ENCODE results near the gene SMPDL3A. TPM values are rescaled to one million over a fixed set of nuclear protein-coding genes. Genes with fewer than 3 reads are reported as not detected.

SMPDL3A gene
- total and polyA plus RNA-seq, 2 experiments from 2014 or later: 115 to 126 TPM

- H3K9me2 ChIP-seq (replicated peaks; ENCODE audit: insufficient read depth): no peaks in the 10 kb centered on the region
- H4K20me1 ChIP-seq (ENCODE audit: insufficient read depth, poor library complexity, severe bottlenecking): no peaks in the 10 kb centered on the region
- no peak overlapping the region for H2AFZ ChIP-seq
- H3K4me3 ChIP-seq: no peak overlapping the region
- H3K27me3 ChIP-seq: no peaks in the 10 kb centered on the region
- H3K4me2 ChIP-seq: peak overlapping the region; percentile 14
- 52% methylated on average over 5 of the region's 5 CpGs for WGBS (ENCODE audit: low lambda C conversion rate, missing lambda C conversion rate)
- H3K36me3 ChIP-seq (replicated peaks; ENCODE audit: insufficient read depth, low read depth): no peaks in the 10 kb centered on the region
- peaks cover 53% of the 10 kb centered on the region for H3K4me1 ChIP-seq (ENCODE audit: insufficient read depth)
- peak overlapping the region; percentile 75 for H3K27ac ChIP-seq
- peak; percentile 47 for DNase-seq (ENCODE audit: low spot score)
- peaks cover 28% of the 10 kb centered on the region for H3K79me2 ChIP-seq
- TF ChIP-seq EZH2 (IDR thresholded peaks at IDR 0.05; ENCODE audit: borderline replicate concordance): no peak
- no peak for TF ChIP-seq CTCF (IDR thresholded peaks at IDR 0.05; ENCODE audit: poor library complexity)
- no peak for TF ChIP-seq EZH2phosphoT487 (IDR thresholded peaks at IDR 0.05; ENCODE audit: low read depth, severe bottlenecking, unreplicated experiment)
- H3K9me3 ChIP-seq (ENCODE audit: low read depth): no peaks in the 10 kb centered on the region
Measured at GRCh38 chr6:122799916-122800686, 11.0 kb downstream of the SMPDL3A start.

GRCh38 chr6:122800906-122801305 is 11.8 kb downstream of the SMPDL3A start:
- no peaks in the 10 kb centered on the region for H3K36me3 ChIP-seq (replicated peaks; ENCODE audit: insufficient read depth, low read depth)
- H3K27ac ChIP-seq: peak overlapping the region; percentile 75
- 69% methylated on average over 3 of the region's 3 CpGs for WGBS (ENCODE audit: low lambda C conversion rate, missing lambda C conversion rate)

DNA sequence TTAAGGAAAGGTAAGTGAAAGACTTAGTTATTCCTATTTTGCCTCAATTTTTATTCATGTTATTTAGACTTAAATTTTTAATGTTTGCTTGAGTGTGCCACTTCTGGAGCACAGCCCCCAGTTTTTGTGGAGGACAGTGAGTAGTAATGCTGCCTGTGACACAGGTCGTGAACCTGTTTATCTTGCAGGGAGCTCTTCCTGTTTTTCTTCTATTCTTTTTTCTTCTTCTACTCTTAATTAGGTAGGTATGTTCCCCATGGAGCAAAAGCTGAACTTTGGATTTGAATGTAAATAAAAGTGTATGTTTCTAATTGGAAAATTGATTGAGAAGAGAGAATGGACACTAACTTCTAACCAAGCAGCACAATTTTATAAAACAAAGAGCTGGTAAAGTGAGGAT is 12.3 kb downstream of the SMPDL3A start:
- no peak overlapping the region for H3K4me3 ChIP-seq
- peak overlapping the region; percentile 75 for H3K27ac ChIP-seq
- H3K36me3 ChIP-seq (replicated peaks; ENCODE audit: insufficient read depth, low read depth): no peaks in the 10 kb centered on the region
- WGBS (ENCODE audit: low lambda C conversion rate, missing lambda C conversion rate): 63% methylated on average over 1 of the region's 1 CpG
- no peaks in the 10 kb centered on the region for H3K9me3 ChIP-seq (ENCODE audit: low read depth)
- TF ChIP-seq EZH2 (IDR thresholded peaks at IDR 0.05; ENCODE audit: borderline replicate concordance) (no peak), EZH2phosphoT487 (IDR thresholded peaks at IDR 0.05; ENCODE audit: low read depth, severe bottlenecking, unreplicated experiment) (no peak), CTCF (IDR thresholded peaks at IDR 0.05; ENCODE audit: poor library complexity) (no peak)
- no peak overlapping the region for H2AFZ ChIP-seq
- H3K4me1 ChIP-seq (ENCODE audit: insufficient read depth): peaks cover 64% of the 10 kb centered on the region
- no peaks in the 10 kb centered on the region for H3K27me3 ChIP-seq
- no peak overlapping the region for H3K4me2 ChIP-seq
- H3K79me2 ChIP-seq: peaks cover 15% of the 10 kb centered on the region
- H3K9me2 ChIP-seq (replicated peaks; ENCODE audit: insufficient read depth): no peaks in the 10 kb centered on the region
- H4K20me1 ChIP-seq (ENCODE audit: insufficient read depth, poor library complexity, severe bottlenecking): no peaks in the 10 kb centered on the region
- no peak for DNase-seq (ENCODE audit: low spot score)

More at GRCh38 chr6:122800906-122801305, 11.8 kb downstream of the SMPDL3A start:
- no peaks in the 10 kb centered on the region for H3K9me2 ChIP-seq (replicated peaks; ENCODE audit: insufficient read depth)
- H3K79me2 ChIP-seq: peaks cover 20% of the 10 kb centered on the region
- H4K20me1 ChIP-seq (ENCODE audit: insufficient read depth, poor library complexity, severe bottlenecking): no peaks in the 10 kb centered on the region
- no peaks in the 10 kb centered on the region for H3K27me3 ChIP-seq
- no peak overlapping the region for H2AFZ ChIP-seq
- no peaks in the 10 kb centered on the region for H3K9me3 ChIP-seq (ENCODE audit: low read depth)
- TF ChIP-seq EZH2 (IDR thresholded peaks at IDR 0.05; ENCODE audit: borderline replicate concordance) (no peak), CTCF (IDR thresholded peaks at IDR 0.05; ENCODE audit: poor library complexity) (no peak), EZH2phosphoT487 (IDR thresholded peaks at IDR 0.05; ENCODE audit: low read depth, severe bottlenecking, unreplicated experiment) (no peak)
- H3K4me1 ChIP-seq (ENCODE audit: insufficient read depth): peaks cover 59% of the 10 kb centered on the region
- H3K4me2 ChIP-seq: no peak overlapping the region
- DNase-seq (ENCODE audit: low spot score): no peak
- no peak overlapping the region for H3K4me3 ChIP-seq
